Gastroesophageal sphincter (tissue), 3 donors: ENCODE results near the gene ABHD17C.

Experiments
- CTCF ChIP-seq, 4 experiments: fragments of 200-600 bp in 2 of 4; fragments of 450-650 bp in 2 of 4; sonication (generic) in 1 of 4; IDR thresholded peaks; one replicate each; pipeline ENCODE4 v1.5.1; 2017 to 2019; ENCODE audit warnings: antibody characterized with exemption in 4 of 4, mild to moderate bottlenecking in 2 of 4, moderate library complexity in 2 of 4
- EP300 ChIP-seq: sonication (generic); formaldehyde crosslinking; IDR thresholded peaks from one replicate; pipeline ENCODE4 v1.6.1; 2017; ENCODE audit warnings: antibody characterized with exemption, mild to moderate bottlenecking
- POLR2A ChIP-seq, 2 donors: fragments of 450-650 bp; IDR thresholded peaks; one replicate each; pipeline ENCODE4 v1.6.1; 2017; ENCODE audit warnings: antibody characterized with exemption in 2 of 2, mild to moderate bottlenecking in 2 of 2, moderate library complexity in 1 of 2
- POLR2AphosphoS5 ChIP-seq: sonication (generic); formaldehyde crosslinking; IDR thresholded peaks from one replicate; pipeline ENCODE4 v1.6.1; 2017; ENCODE audit warnings: antibody characterized with exemption

- TF ChIP-seq POLR2AphosphoS5, result no peak
- TF ChIP-seq CTCF (IDR thresholded peaks at IDR 0.05), result no peak
- TF ChIP-seq POLR2A (IDR thresholded peaks at IDR 0.05), result no peak
- TF ChIP-seq EP300, result no peak
These were observed 14.4 kb downstream of the ABHD17C start for GRCh38 chr15:80709542-80709941.
